HG03469 (cell line): ENCODE results near the gene AHDC1.
"Not testable (repeated sequence)": the region's sequence is repeated elsewhere in the genome, so short reads cannot be mapped to it uniquely, and the experiment has no call there.

Experiments
- ATAC-seq: cut with Tn5 transposase; IDR thresholded peaks from one replicate; pipeline ENCODE4 v1.9.1; 2021; ENCODE audit warnings: mild to moderate bottlenecking, moderate library complexity, moderate number of reproducible peaks; ENCODE audit not compliant: unreplicated experiment

The AHDC1 gene

GRCh38 chr1:27603681-27604578, at the start of gene AHDC1:
Gene AHDC1 (minus strand): TSS chr1:27604144. CDS start chr1:27552115, 52,029 bp downstream.
- no peak for ATAC-seq

GRCh38 chr1:27652111-27652864, 48.3 kb upstream of the AHDC1 start:
- ATAC-seq, result no peak

GRCh38 chr1:27650539-27651175, 46.7 kb upstream of the AHDC1 start:
- no peak for ATAC-seq

GRCh38 chr1:27650171-27650538, 46.2 kb upstream of the AHDC1 start:
- ATAC-seq, result no peak

- ATAC-seq, result no peak
These were observed 45.3 kb upstream of the AHDC1 start for GRCh38 chr1:27649306-27649635.

- ATAC-seq, result no peak
These were observed 44.8 kb upstream of the AHDC1 start for GRCh38 chr1:27648602-27649305.

- ATAC-seq, result no peak
These were observed 43.4 kb upstream of the AHDC1 start for GRCh38 chr1:27647328-27647727.

- ATAC-seq, result no peak
These were observed 42.7 kb upstream of the AHDC1 start for GRCh38 chr1:27646676-27647075.

GRCh38 chr1:27645071-27645415, 41.1 kb upstream of the AHDC1 start:
- no peak for ATAC-seq

GRCh38 chr1:27644369-27645070, 40.6 kb upstream of the AHDC1 start:
- ATAC-seq, result no peak

GRCh38 chr1:27643600-27644368, 39.8 kb upstream of the AHDC1 start:
- ATAC-seq, result no peak

GRCh38 chr1:27640514-27640913, 36.6 kb upstream of the AHDC1 start:
- ATAC-seq, result not testable (repeated sequence)

GRCh38 chr1:27638805-27639204, 34.9 kb upstream of the AHDC1 start:
- no peak for ATAC-seq

- ATAC-seq, result no peak
These were observed 34.2 kb upstream of the AHDC1 start for GRCh38 chr1:27638047-27638734.

- ATAC-seq, result no peak
These were observed 31.6 kb upstream of the AHDC1 start for GRCh38 chr1:27635396-27636142.

- no peak for ATAC-seq
These were observed 31.0 kb upstream of the AHDC1 start, which contains the start of gene FGR for GRCh38 chr1:27634985-27635367. Gene FGR (minus strand): TSS chr1:27635185. CDS start chr1:27623916, 11,269 bp downstream.

GRCh38 chr1:27634177-27634984, 30.4 kb upstream of the AHDC1 start:
- ATAC-seq, result no peak
